Nucleus accumbens (tissue), 56 donors: ENCODE data around the gene FAM90A1.
A peak's percentile ranks its signal among the peaks of the same experiment; 100 is the strongest.
"Not testable (repeated sequence)": the region's sequence is repeated elsewhere in the genome, so short reads cannot be mapped to it uniquely, and the experiment has no call there.

Experiments
- DNase-seq, 56 donors: peaks; one replicate each; lab custom pipeline; 2025; lab: John Stamatoyannopoulos, UW

Gene FAM90A1

DNA sequence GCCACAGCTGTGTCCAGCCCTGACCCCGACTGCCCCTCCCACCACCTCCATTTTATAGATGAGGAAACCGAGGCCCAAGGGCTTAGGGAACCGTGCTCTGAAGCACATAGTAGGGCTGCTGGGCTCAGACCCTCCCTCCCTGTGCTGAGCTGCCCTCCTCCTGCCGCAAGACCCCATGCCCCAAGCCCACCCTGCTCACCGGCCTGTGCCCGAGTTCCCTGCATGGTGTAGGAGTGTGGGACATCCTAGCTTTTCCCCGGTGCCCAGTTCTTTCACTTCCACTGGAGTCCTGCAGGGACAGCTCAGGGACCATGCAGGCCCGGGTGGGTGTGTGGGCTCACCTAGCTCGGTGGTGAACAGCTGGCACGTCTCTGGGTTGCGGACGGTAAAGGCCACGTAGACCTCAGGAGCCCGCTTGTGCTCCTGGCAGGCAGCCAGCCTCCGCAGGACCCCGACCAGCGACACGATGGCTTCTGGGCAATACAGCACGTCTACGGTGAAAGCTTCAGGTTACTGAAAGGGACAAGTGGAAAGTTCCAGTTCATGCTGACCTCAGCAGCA is 6.6 kb upstream of the FAM90A1 start:
- not testable (repeated sequence) for DNase-seq

- not testable (repeated sequence) for DNase-seq
Observed at GRCh38 chr12:8233300-8233855, 6.0 kb upstream of the FAM90A1 start.

DNA sequence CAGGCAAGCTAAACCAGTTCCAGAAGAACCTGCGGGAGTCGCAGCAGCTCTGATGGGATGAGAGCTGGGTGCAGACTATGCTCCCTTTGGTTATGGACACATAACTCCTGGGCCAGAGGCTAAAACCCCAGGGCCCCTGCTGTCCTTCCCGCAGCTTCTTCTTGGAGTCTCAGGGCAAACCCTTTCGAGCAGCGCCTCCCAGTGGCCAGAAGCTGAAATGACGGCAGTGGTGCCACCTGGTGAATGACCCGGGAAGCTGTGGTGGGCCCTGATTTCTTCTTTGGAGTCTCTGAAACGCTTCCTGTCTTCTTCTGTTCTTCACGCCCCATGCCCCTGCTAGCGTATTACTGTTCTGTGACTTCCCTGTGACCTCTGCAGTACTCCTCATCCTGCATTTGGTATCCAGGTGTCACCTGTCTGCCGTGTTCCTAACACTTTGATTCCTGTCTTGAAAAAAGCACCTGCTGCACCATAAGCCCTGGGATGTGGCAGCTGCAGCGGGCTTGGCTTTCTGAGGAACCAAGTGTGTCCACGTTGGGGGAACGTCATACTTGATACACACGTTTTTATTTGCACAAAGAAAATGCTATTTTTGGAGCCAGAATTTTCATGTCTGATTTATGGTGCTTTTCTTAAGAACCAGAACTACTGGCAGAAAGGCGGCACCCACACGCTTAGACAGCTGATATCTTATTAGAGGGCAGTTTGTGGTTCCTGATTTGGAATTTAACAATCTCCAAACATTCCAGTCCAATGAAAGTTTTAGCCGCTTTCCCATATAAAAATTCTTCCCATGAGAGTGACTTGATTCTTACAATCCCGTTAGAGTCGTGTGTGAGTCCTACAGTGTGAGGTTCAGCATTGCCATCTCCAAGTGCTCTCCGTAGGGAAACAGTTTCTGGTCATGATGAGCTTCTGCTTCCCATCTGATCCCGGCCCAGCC is 4.5 kb upstream of the FAM90A1 start:
- peak in 28 of 56 donors; percentile 3 to 80 (median 30) for DNase-seq

DNA sequence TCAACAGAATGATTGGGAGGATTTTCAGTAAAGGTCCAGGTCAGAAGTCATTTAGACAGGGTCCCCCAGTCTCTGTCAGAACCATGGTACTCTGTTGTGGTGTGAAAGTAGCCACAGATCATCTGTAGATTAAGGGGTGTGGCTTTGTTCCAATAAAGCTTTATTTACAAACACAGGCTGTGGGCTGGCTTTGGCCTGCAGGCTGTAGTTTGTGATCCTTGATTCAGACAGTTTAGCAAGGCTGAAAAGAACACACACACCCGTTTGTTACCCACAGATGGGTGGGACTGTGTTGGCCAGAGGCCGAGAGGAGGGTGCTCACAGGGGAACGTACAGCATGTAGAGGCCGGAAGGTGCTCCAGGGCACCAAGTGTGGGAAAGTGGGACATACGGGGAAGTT is 3.6 kb upstream of the FAM90A1 start:
- DNase-seq = not testable (repeated sequence)

GRCh38 chr12:8229486-8229885 is 2.1 kb upstream of the FAM90A1 start:
- not testable (repeated sequence) for DNase-seq

DNA sequence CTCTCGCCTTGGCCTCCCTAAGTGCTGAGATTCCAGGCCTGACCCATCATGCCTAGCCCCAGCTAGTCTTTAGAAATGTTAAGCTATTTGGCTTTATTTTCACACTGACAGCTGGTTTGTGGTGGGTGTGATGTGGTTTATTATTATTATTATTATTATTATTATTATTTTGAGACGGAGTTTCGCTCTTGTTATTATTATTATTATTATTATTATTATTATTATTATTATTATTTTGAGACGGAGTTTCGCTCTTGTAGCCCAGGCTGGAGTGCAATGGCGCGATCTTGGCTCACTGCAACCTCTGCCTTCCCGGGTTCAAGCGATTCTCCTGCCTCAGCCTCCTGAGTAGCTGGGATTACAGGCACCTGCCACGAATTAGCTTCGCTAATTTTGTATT is 1.2 kb upstream of the FAM90A1 start:
- not testable (repeated sequence) for DNase-seq

GRCh38 chr12:8227732-8228077 is 287 bp upstream of the FAM90A1 start:
- DNase-seq = not testable (repeated sequence)

- no peak for DNase-seq
Observed at GRCh38 chr12:8226355-8226754, 1.1 kb downstream of the FAM90A1 start.

GRCh38 chr12:8224782-8225181 is 2.6 kb downstream of the FAM90A1 start:
- DNase-seq = not testable (repeated sequence)

GRCh38 chr12:8223646-8224045 is 3.8 kb downstream of the FAM90A1 start:
- not testable (repeated sequence) for DNase-seq

DNA sequence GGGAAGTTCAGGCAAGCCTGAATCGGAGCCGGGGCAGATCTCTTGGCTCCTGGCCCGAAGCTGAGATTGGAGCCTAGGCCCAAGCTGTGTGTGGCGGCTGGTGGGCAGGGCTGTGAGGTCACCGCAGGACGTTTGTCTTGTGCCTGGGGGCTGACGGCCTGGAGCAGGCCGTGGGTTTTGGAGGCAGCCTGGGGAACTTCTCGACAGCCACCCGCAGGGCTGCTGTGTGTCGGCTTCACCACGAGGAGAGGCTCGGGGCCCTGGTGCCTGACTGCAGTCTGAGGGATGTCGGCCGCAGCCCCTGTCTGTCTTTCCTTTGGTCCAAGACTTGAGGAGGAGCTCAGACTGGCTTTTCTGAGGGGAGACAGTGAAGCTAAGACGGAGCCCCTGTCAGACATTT is 5.1 kb downstream of the FAM90A1 start:
- DNase-seq = not testable (repeated sequence)

DNA sequence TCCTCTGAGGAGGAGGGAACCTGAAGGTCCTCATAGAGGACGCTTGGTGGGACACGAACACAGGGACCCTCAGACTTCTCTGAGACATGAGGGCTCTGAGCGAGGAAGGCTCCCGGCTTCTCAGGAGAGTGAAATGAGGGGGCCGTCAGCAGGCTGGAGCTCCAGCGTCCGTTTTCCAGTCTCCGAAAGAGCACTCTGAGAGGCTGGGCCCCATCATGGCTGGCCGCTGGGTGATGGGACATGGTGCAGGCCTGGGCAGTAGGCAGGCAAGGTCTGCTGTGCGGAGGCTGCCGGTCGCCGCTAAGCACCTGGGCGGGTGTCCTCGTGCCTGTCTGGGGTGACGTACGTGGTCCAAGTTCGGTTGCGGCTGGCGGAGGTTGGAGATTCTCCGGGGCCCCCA is 5.6 kb downstream of the FAM90A1 start:
- DNase-seq = not testable (repeated sequence)

- DNase-seq = peak in 7 of 56 donors; percentile 11 to 59 (median 38)
Observed at GRCh38 chr12:8221375-8221774, 6.0 kb downstream of the FAM90A1 start.

DNA sequence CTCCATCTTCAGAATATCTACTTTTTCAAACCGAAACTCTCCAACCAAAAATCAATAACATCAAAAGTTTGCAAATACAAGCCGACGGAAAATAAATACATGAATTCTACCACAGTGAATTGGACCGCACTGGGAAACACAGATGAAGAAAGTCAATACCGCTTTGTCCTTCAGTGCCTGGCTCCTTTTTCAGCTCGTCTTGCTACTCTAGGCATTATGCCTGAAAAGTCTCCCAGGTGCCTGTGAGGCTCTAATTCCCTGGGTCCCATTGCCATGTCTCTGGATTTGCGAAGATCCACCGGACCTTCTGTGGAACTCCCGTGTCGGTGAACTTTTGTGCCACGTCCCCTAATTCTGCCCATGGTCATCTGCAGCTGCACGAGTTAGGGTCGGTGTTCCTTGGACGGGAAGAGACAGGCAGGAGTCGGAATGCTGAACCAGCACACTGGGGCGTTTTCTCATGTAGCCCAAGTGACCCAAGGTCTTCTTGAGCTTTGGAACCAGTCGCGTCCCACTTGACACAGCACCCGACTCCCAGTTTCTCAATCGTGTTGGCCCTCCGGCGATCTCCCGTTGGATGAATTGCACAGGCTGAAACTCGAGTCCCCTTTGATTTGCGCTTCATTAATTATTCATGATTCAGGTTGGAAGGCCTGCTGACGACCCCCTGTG is 8.6 kb downstream of the FAM90A1 start:
- not testable (repeated sequence) for DNase-seq

DNA sequence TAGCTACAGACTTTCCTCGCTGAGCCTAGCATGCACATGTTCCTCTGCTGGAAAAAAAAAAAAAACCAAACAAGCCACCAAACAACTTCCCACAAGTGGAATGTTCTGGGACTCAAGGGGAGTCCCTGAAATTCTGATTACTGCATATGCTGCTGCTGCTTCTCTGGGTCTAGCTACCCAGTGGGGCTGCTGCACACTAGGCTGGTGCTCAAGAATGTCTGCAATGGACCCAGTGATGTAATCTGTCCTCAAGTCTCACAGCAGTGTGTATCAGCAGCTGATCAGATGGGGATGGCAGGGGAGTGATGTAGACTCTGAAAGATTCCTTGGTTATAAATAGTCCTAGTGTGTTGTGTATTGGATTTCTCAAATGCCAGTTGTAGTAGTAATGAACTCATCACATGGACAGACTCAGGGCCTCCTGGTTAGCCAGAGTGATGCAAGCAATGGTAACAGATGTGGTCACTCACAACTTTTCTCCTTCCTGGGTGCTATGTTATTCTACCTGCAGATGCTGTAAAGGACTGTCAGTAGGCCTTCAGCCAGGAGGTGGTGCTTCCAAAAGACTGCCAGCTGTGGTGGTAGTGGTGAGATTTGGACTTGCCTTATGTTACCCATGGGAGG is 29.6 kb downstream of the FAM90A1 start:
- DNase-seq = not testable (repeated sequence)

DNA sequence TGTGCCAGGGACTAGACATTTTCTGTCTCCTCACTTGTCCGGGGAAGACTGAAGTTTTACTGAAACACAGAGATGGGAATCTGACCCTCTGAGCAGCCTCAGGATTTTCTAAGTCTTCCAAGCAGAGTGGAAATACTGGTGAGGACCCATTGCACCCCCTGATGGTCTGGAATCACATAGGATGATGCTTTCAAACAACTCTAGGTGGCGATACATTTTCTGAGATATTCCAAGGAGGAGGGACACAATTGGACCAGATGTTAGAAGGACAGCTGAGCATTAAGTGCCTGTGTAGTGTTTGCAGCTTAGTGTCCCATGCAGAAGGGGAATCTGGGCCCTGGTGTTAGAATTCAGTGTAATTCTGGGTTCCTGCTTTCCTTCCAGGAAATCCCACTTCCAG is 39.3 kb downstream of the FAM90A1 start:
- DNase-seq = not testable (repeated sequence)

GRCh38 chr12:8184206-8184605 is 43.2 kb downstream of the FAM90A1 start:
- not testable (repeated sequence) for DNase-seq

DNA sequence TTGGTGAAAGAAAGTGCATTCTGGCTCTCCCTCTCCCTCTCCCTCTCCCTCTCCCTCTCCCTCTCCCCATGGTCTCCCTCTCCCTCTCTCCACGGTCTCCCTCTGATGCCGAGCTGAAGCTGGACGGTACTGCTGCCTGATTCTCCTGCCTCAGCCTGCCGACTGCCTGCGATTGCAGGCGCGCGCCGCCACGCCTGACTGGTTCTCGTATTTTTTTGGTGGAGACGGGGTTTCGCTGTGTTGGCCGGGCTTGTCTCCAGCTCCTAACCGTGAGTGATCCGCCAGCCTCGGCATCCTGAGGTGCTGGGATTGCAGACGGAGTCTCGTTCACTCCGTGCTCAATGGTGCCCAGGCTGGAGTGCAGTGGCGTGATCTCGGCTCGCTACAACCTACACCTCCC is 44.1 kb downstream of the FAM90A1 start:
- DNase-seq = not testable (repeated sequence)

GRCh38 chr12:8182923-8183322 is 44.5 kb downstream of the FAM90A1 start:
- DNase-seq = not testable (repeated sequence)

GRCh38 chr12:8181271-8181670 is 46.1 kb downstream of the FAM90A1 start:
- not testable (repeated sequence) for DNase-seq
